HG02885 (cell line): Measurements from ENCODE around the gene RNF215.

ENCODE experiments used
- ATAC-seq: cut with Tn5 transposase; IDR thresholded peaks from one replicate; pipeline ENCODE4 v1.9.1; 2021; ENCODE audit warnings: mild to moderate bottlenecking; ENCODE audit not compliant: unreplicated experiment, poor library complexity

The RNF215 gene

GRCh38 chr22:30334646-30335045, 52.6 kb downstream of the RNF215 start:
- no peak for ATAC-seq

- no peak for ATAC-seq
These were observed 53.5 kb downstream of the RNF215 start for GRCh38 chr22:30333707-30334087.

- ATAC-seq = no peak
These were observed 54.1 kb downstream of the RNF215 start for GRCh38 chr22:30332994-30333706.

GRCh38 chr22:30332551-30332950, 54.7 kb downstream of the RNF215 start:
- no peak for ATAC-seq
